GM12878 (cell line): ENCODE data around the gene IGF2R. TPM values are rescaled to one million over a fixed set of nuclear protein-coding genes. Genes with fewer than 3 reads are reported as not detected.

Source experiments
- ATAC-seq: fragments of 200-7000 bp; cut with Tn5 transposase; 3 replicates; pipeline ENCODE4 v1.9.1; 2020; ENCODE audit warnings: mild to moderate bottlenecking, moderate library complexity
- BruUV-seq: library from RNA; stranded (reverse); fragments of 400-500 nt; replicated peaks from 2 replicates; lab custom pipeline; 2021; lab: Mats Ljungman, UMichigan
- CTCF ChIA-PET: fragments of 300-600 bp; sonication (Branson Sonifier 250); formaldehyde crosslinking; extraction: SDS; loops from one replicate; lab custom pipeline; 2021; ENCODE audit warnings: inconsistent platforms; lab: Yijun Ruan, JAX
- POLR2A ChIA-PET: fragments of 350-600 bp; formaldehyde crosslinking; extraction: SDS; loops from one replicate; lab custom pipeline; 2021; ENCODE audit warnings: inconsistent platforms; lab: Charles Lee
- RAD21 ChIA-PET: fragments of 300-600 bp; sonication (Branson Sonifier 250); formaldehyde crosslinking; loops from one replicate; lab custom pipeline; 2023; ENCODE audit warnings: antibody characterized with exemption; ENCODE audit not compliant: unreplicated experiment; lab: Charles Lee
- SMC1A ChIA-PET: fragments of 300-600 bp; sonication (Branson Sonifier 250); formaldehyde crosslinking; loops from one replicate; lab custom pipeline; 2023; ENCODE audit not compliant: unreplicated experiment, uncharacterized antibody; lab: Charles Lee
- DNase-seq: peaks from one replicate; pipeline ENCODE4 v3.0.0-alpha.2; 2011; ENCODE audit warnings: low read depth, low spot score
- FAIRE-seq: peaks from 3 replicates; lab custom pipeline; 2011; peaks lifted over from hg19 to GRCh38; lab: Jason Lieb, UNC
- H2AFZ ChIP-seq: 2 replicates; pipeline ENCODE4 v1.6.0; 2011; ENCODE audit warnings: low read depth, low read length, control low read depth; ENCODE audit not compliant: control insufficient read depth
- H3K27ac ChIP-seq: 2 replicates; pipeline ENCODE4 v1.5.1; 2011; ENCODE audit warnings: control low read depth; ENCODE audit not compliant: control insufficient read depth, insufficient read depth
- H3K27me3 ChIP-seq, 2 experiments: replicated peaks in 1 of 2; 2 replicates each; pipeline versions ENCODE4 v1.6.0 to v1.6.1; 2011; ENCODE audit warnings: low read length in 1 of 2; ENCODE audit not compliant: control insufficient read depth in 2 of 2, insufficient read depth in 2 of 2
- H3K36me3 ChIP-seq, 2 experiments: 2 replicates each; pipeline ENCODE4 v1.5.1; 2011; ENCODE audit warnings: low read length in 1 of 2; ENCODE audit not compliant: control insufficient read depth in 2 of 2, insufficient read depth in 2 of 2
- H3K4me1 ChIP-seq: 2 replicates; pipeline ENCODE4 v1.6.1; 2011; ENCODE audit warnings: mild to moderate bottlenecking, low read length, moderate library complexity, mixed read lengths; ENCODE audit not compliant: control insufficient read depth, insufficient read depth
- H3K4me2 ChIP-seq: 2 replicates; pipeline ENCODE4 v1.6.0; 2011; ENCODE audit warnings: control low read depth; ENCODE audit not compliant: control insufficient read depth, insufficient read depth
- H3K4me3 ChIP-seq: fragments of 200-600 bp; sonication (generic); 2 replicates; pipeline ENCODE4 v1.5.1; 2016
- H3K79me2 ChIP-seq: 2 replicates; pipeline ENCODE4 v1.6.0; 2011; ENCODE audit warnings: low read length; ENCODE audit not compliant: control insufficient read depth, insufficient read depth
- H3K9ac ChIP-seq: 2 replicates; pipeline ENCODE4 v1.8.0; 2011; ENCODE audit warnings: low read length, control low read depth, mixed read lengths; ENCODE audit not compliant: control insufficient read depth, insufficient read depth
- H3K9me3 ChIP-seq: replicated peaks from 3 replicates; pipeline ENCODE4 v1.5.1; 2011; ENCODE audit warnings: mild to moderate bottlenecking, low read length; ENCODE audit not compliant: control insufficient read depth, insufficient read depth
- H4K20me1 ChIP-seq: 2 replicates; pipeline ENCODE4 v1.6.0; 2011; ENCODE audit not compliant: control insufficient read depth, insufficient read depth
- CREM ChIP-seq: IDR thresholded peaks from 2 replicates; pipeline ENCODE4 v1.6.1; 2014; ENCODE audit warnings: antibody characterized with exemption, low read depth
- EP300 ChIP-seq, 2 experiments: fragments of 150-350 bp in 1 of 2; IDR thresholded peaks; 2 replicates each; pipeline ENCODE4 v1.6.1; 2011 to 2012; ENCODE audit warnings: low read depth in 2 of 2, low read length in 2 of 2, borderline replicate concordance in 1 of 2, improper control_type of control experiment in 1 of 2, inconsistent platforms in 1 of 2; ENCODE audit not compliant: control insufficient read depth in 1 of 2
- ETV6 ChIP-seq, 2 experiments: fragments of 450-650 bp in 1 of 2; IDR thresholded peaks in 1 of 2; conservative IDR thresholded peaks in 1 of 2; 2 replicates each; pipeline ENCODE4 v1.6.1; 2014; ENCODE audit warnings: antibody characterized with exemption in 1 of 2, borderline replicate concordance in 1 of 2, low read depth in 1 of 2, mild to moderate bottlenecking in 1 of 2, moderate library complexity in 1 of 2
- NKRF ChIP-seq: fragments of 450-650 bp; conservative IDR thresholded peaks from 2 replicates; pipeline ENCODE4 v1.6.1; 2017; ENCODE audit warnings: mild to moderate bottlenecking, moderate library complexity
- PKNOX1 ChIP-seq: fragments of 450-650 bp; IDR thresholded peaks from 2 replicates; pipeline ENCODE4 v1.6.1; 2016; ENCODE audit warnings: mild to moderate bottlenecking
- SMAD1 ChIP-seq: fragments of 450-650 bp; IDR thresholded peaks from 2 replicates; pipeline ENCODE4 v1.6.1; 2018; ENCODE audit warnings: mild to moderate bottlenecking, low read depth; ENCODE audit not compliant: partially characterized antibody
- ZBED1 ChIP-seq: IDR thresholded peaks from 2 replicates; pipeline ENCODE4 v1.6.1; 2016; ENCODE audit warnings: borderline replicate concordance
- ZBTB11 ChIP-seq: fragments of 450-650 bp; formaldehyde crosslinking; IDR thresholded peaks from 2 replicates; pipeline ENCODE4 v1.5.0; 2022; ENCODE audit warnings: mild to moderate bottlenecking, missing genetic modification characterization
- ZNF384 ChIP-seq: IDR thresholded peaks from 2 replicates; pipeline ENCODE4 v1.6.1; 2012; ENCODE audit warnings: low read depth, mild to moderate bottlenecking, low read length, improper control_type of control experiment, borderline replicate concordance
- ZNF687 ChIP-seq: fragments of 450-650 bp; IDR thresholded peaks from 2 replicates; pipeline ENCODE4 v1.6.1; 2017; ENCODE audit warnings: mild to moderate bottlenecking, moderate library complexity
- WGBS: methylation state at CpG from one replicate; pipeline ENCODE4 v1.1.6; 2016; ENCODE audit warnings: low lambda C conversion rate; ENCODE audit not compliant: insufficient replicate concordance, insufficient coverage; ENCODE audit errors: missing lambda C conversion rate; 5-methylcytosine and 5-hydroxymethylcytosine counted together
- in situ Hi-C: fragments of 300-500 bp; cut with MboI; formaldehyde crosslinking; loops from 9 replicates; pipeline ENCODE4 v1.14.3; 2018; ENCODE audit warnings: mixed read lengths
- intact Hi-C: fragments of 100-400 bp; cut with micrococcal nuclease; formaldehyde crosslinking; loops from one replicate; pipeline ENCODE4 v1.14.2; 2022; ENCODE audit not compliant: unreplicated experiment
- polyA plus RNA-seq, 11 experiments: library from polyadenylated mRNA; depleted of rRNA in 4 of 11; unstranded in 6 of 11; stranded (reverse) in 5 of 11; fragments of >200 nt; fragmentation: Nextera tagmentation in 4 of 11; fragmentation: Illumina TruSeq in 1 of 11; extraction: Ambion mirVana in 4 of 11; extraction: Trizol in 1 of 11; gene quantifications; 1 replicate in 1 of 11; 2 replicates in 10 of 11; pipeline versions ENCODE4 v1.2.1 to v1.2.3, GENCODE V29; 2011 to 2016; ENCODE audit warnings: inconsistent platforms in 2 of 11, missing spikeins in 2 of 11, low read depth in 1 of 11
- total RNA-seq, 4 experiments: library from RNA; depleted of rRNA in 3 of 4; stranded (reverse); fragments of >200 nt in 3 of 4; fragmentation: Illumina TruSeq in 1 of 4; extraction: Trizol in 1 of 4; gene quantifications; 2 replicates each; pipeline versions ENCODE4 v1.2.1 to v1.2.3, GENCODE V29; 2013 to 2021

IGF2R gene
- total and polyA plus RNA-seq, 10 of the 15 experiments (the other 5 are each of a cell fraction or from before 2014, with no cell fraction given) = 1.00 to 40.1 (median 16.8) TPM

- ChIA-PET CTCF (interaction anchor here (1.5 kb wide), 1 partner anchor 20 kb away, joined by 6 read pairs; no protein-coding TSS in a partner anchor), SMC1A (interaction anchor here (0.7 kb wide), 1 partner anchor 206 kb away, joined by 3 read pairs; no protein-coding TSS in a partner anchor)
These were observed 149.8 kb downstream of the IGF2R start for GRCh38 chr6:160118620-160119229.

More at GRCh38 chr6:160118620-160119229, 149.8 kb downstream of the IGF2R start:
- TF ChIP-seq ZBED1 (no peak), ETV6 (conservative IDR thresholded peaks at IDR 0.05 in 1 of 2, IDR thresholded peaks at IDR 0.05 in 1 of 2; ENCODE audit: borderline replicate concordance in 1 of 2, low read depth in 1 of 2) (no peak), PKNOX1 (no peak), ZBTB11 (CRISPR knock-in tag) (no peak), EP300 (IDR thresholded peaks at IDR 0.05; ENCODE audit: borderline replicate concordance in 1 of 2, control insufficient read depth in 1 of 2, low read depth in 2 of 2, low read length in 2 of 2) (no peak), ZNF687 (no peak), NKRF (no peak), CREM (no peak), ZNF384 (no peak), SMAD1 (no peak)
- H2AFZ ChIP-seq = no peak overlapping the region
- no peak overlapping the region for H3K27ac ChIP-seq
- H3K4me1 ChIP-seq = no peaks in the 10 kb centered on the region
- in situ Hi-C loops (no loop called here), intact Hi-C loops (no loop called here)
- DNase-seq (no peak), ATAC-seq (no peak), FAIRE-seq (no peak)
- 54% methylated on average over 5 of the region's 5 CpGs for WGBS
- no peak overlapping the region for H3K4me3 ChIP-seq
- no peaks in the 10 kb centered on the region; the same call in 2 of the 3 replicates for H3K9me3 ChIP-seq
- no peaks in the 10 kb centered on the region for H3K79me2 ChIP-seq
- ChIA-PET POLR2A (no interaction called here), RAD21 (no interaction called here)
- no peaks in the 10 kb centered on the region for H3K36me3 ChIP-seq
- H4K20me1 ChIP-seq = no peaks in the 10 kb centered on the region
- BruUV-seq = no TSS peak
- H3K9ac ChIP-seq = no peak overlapping the region
- H3K4me2 ChIP-seq = no peak overlapping the region
- no peaks in the 10 kb centered on the region for H3K27me3 ChIP-seq
